CD4-positive, alpha-beta T cell treated with Interleukin-17A for 1 hour (primary cell): Measurements from ENCODE around the gene TBC1D8B.
"Not testable (repeated sequence)": the region's sequence is repeated elsewhere in the genome, so short reads cannot be mapped to it uniquely, and the experiment has no call there.

Experiments
- DNase-seq: peaks from one replicate; pipeline ENCODE4 v3.0.0-alpha.2; 2020

Gene TBC1D8B

DNA sequence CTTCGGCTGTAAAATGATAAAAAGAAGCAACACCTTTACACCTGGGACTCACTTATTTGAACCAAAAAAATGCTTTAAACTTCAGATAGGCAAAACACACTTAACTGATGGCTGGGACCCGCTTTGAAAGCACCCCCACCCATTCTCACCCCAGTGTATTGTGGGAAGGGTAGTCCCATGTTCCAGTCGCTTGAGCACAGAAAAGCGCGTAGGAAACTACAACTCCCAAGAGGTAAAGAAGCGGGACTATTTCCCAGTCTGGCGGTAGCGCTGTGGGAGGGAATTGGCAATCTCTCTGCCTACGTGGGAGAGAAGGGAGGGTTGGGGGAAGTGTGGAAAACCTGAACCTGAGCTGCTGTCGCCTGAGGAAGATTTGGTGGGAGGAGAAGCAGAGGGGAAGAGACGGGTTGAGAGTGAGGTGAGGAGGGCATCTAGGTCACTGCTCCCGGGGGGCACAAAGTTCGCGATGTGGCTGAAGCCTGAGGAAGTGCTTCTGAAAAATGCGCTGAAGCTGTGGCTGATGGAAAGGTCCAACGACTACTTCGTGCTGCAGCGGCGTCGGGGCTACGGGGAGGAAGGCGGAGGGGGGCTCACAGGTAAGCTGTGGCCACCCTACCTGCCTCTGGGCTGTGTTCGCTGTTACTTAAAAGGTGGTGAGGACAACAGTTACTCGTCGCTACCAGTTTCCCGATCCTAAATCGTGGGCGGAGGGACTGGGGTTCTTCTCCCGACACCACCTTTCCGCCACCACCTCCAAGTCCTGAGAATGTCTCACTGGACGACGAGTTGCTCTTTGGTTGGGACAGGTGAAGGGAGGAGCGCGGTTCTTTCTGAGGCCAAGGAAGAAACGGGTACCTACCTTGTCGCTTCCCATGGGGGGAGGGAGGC lies at the start of gene TBC1D8B:
Gene TBC1D8B, plus strand, starts transcription at position 286 of the 888 bp plus-strand sequence. Its CDS starts 181 bp downstream, at position 467.
- DNase-seq, result peak; percentile 56

DNA sequence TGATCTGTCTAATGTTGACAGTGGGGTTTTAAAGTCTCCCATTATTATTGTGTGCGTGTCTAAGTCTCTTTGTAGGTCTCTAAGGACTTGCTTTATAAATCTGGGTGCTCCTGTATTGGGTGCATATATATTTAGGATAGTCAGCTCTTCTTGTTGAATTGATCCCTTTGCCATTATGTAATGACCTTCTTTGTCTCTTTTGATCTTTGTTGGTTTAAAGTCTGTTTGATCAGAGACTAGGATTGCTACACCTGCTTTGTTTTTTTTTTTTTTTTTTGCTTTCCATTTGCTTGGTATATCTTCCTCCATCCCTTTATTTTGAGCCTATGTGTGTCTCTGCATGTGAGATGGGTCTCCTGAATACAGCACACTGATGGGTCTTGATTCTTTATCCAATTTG lies 33.2 kb upstream of the TBC1D8B start:
- not testable (repeated sequence) for DNase-seq

DNA sequence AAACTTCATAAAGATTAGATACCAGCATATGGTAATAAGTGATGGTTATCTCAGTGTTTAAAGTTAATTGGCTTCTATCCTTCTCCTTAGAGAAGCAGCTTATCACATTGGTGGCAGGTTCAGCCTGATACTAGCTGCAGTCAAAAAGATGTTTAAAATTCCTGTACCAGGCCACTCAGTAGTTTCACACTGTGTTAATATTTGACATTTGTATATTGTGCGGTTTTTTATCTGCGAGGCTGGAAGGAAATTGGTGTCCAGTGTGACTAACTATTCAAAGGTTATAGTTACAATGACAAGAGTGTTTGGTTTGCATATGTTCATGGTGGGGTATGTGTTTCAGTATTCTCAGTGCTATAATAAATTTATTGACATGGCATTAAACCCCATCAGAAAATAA lies 27.5 kb upstream of the TBC1D8B start:
- DNase-seq, result no peak

DNA sequence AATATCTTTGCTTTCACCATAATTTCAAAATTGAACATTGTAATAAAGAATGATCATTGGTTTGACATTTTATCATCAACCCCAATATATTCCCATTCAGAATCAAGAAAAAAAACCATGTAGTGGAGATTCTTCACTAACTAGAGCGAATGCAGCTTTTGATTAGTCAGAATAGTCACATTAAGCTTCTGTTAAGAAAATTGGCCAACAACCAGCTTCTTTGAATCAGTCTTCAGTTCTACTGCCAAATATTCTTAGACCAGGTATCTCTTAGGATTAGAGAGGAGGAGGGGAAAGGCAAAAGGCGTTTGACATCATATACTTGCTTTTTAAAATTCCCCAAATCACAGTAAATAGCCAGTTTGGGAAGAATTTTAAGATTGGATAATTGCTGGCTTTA lies 22.2 kb upstream of the TBC1D8B start:
- no peak for DNase-seq

DNA sequence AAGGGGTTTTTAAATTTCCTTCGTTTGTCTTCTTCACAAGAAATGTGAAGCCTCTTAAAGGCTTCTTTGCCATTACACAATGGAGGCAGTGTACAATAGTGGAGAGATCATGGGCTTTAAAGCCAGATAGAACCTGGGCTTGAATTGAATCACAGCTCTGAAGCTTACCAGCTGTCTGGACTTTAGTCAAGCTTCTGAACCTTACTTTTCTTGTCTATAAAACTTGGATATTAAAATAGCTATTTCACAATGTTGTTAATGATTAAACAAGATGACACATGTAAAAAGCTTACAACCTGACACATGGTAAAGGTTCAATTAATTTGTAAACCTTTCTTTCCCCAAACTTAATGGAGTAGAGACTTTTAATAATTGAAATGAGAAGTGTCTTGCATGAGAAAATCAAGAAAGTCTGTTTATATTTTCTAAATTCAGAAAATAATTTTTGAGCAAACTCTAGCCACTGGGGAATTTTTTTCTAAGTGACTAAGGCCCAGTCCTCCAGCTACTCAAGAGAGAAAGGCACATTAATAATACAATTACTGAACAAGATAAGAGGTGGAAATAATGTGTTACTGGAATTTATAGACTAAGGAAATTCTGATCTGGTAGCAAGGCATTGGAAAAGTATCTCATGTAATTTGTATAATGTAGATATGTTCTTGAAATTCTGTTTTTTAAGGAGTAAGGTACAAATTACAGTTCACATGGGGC lies 21.7 kb upstream of the TBC1D8B start:
- DNase-seq, result no peak

DNA sequence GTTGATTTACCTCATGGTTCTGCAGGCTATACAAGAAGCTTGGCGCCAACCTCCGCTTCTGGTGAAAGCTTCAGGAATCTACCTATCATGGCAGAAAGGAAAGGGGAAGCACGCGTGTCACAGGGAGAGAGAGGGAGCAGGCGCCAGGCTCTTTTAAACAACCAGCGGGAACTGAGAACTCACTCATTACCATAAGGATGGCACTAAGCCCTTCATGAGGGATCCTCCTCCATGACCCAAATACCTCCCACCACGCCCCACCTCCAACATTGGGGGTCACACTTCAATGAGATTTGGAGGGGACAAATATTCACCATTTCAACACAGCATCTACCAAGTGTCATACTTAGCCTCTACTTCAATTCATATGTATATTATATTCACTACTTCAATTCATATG lies 18.8 kb upstream of the TBC1D8B start:
- DNase-seq, result no peak

DNA sequence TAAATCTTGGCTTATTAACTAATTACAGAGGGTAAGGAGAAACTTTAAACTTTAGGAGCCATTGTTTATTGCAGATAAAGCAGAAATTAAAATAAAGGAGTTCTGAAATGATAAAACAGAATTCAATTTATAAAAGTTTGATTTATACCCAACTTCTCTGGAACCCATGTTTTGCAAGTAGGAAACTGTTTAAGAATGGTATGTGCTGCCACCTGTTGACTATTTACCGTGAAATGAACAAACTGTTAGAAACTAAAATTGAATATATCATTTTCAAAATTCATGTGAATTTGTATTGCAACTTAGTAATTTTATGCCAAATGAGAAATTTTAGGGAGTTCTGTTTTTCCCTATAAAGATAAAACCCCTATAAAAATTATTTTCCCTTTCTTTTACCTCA lies 11.0 kb upstream of the TBC1D8B start:
- peak; percentile 6 for DNase-seq

DNA sequence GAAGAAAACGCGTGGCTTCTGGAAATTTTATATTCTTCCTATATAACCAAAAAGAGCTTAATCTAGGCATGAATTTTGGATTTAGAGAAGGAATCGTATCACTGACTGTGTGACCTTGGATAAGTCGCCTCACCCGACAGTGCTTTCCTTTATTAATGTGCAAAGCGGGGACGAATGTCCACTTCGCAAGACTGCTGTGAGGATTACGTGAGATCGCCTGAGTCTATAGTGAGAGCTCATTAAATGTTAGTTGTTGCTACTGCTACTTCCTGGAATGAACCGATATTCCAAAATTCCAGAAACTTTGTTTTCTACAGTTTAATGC lies 448 bp upstream of the TBC1D8B start:
- DNase-seq, result no peak

DNA sequence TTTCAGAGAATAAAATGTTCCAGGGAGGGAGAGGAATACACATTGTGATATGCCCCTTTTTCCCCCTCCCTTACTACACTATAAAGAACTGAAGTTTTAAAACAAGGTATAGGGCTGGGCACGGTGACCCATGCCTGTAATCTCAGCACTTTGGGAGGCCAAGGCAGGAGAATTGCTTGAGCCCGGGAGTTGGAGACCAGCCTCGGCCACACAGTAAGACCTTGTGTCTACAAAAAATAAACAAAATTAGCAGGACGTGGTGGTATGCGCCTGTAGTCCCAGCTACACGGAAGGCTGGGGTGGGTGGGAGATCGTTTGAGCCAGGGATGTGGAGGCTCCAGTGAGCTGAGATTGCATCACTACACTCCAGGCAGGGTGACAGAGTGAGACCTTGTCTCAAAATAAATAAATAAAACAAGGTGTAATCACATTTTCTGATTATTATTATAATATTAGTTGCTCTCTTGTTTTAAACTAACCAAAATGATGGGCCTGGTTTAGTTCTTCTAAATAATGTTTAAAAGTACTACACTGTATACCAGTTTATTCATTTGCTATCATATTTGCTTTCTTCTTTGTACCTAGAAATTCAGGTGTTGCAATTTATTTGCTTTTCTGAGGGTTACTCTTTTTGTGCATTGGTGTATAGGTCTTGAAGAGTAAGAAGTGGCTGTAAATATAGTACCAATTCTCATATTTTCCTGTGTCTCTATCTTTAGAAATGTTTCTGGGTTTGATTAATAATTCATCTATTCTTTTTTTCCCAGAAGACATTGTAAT lies 8.8 kb downstream of the TBC1D8B start:
- DNase-seq, result no peak

DNA sequence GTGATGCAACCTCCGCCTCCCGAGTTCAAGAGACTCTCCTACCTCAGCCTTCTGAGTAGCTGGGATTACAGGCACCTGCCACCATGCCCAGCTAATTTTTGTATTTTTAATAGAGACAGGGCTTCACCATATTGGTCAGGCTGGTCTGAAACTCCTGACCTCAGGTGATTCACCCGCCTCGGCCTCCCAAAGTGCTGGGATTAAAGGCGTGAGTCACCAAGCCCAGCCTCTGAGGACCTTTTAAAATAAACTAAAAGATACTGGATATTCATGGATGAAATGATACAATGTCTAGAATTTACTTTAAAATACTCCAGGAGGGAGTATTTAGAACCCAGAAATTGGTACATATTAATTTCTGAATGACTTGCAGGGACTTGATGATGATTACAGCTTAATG lies 10.5 kb downstream of the TBC1D8B start:
- not testable (repeated sequence) for DNase-seq

DNA sequence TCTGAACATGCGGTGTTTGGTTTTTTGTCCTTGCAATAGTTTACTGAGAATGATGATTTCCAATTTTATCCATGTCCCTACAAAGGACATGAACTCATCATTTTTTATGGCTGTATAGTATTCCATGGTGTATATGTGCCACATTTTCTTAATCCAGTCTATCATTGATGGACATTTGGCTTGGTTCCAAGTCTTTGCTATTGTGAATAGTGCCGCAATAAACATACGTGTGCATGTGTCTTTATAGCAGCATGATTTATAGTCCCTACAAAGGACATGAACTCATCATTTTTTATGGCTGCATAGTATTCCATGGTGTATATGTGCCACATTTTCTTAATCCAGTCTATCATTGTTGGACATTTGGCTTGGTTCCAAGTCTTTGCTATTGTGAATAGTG lies 11.6 kb downstream of the TBC1D8B start:
- not testable (repeated sequence) for DNase-seq

DNA sequence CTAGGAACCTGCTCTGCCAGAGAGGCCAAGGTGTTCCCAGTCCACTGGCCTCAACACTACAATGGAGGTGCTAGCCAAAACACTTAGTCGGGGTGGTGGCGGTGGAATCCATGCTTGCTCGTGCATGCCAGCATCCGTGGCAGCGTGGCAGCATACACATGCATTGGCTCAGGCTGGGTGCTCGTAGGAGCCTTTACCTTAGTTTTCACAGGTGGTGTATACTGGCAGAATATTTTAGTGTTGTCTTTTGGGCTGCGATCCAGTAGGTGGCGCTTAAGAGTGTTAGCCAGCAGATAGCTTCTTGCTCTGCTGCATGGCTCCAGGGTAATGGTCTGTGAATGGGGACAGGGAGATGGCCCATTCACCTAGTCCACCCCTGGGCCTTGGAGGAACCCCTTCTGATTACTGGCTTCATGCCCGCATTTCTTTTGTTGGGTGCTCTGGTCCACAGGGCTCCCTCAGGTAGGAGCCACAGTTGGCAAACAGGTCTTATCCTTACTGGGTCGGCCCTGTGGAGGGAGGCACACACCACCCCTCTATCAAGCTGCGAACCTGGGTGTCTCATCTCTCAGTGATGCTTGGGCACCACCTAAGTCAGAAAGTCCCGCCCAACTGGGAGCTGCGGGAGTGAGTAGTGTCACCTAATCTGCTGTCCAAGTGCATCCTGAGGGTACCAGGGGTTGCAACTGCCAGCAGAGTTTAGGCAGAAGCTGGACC lies 60.7 kb downstream of the TBC1D8B start:
- DNase-seq, result no peak

DNA sequence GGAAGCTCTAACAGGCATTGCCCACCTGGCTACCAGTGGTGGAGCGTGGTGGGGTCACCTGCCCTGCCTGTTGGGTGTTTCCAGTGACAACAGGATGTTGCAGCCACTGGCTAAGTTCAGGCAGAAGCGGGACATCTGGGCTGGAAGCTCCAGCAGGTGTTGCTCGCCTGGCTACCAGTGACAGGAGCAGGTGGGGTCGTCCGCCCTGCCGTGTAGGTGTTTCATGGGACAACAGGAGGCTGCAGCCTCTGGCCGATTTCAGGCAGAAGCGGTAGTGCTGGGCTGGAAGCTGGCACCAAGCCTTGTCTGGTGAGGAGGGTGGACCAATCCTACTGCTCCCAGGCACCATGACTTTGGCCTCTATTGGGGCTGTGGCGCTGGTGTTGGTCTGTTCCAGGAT lies 61.2 kb downstream of the TBC1D8B start:
- DNase-seq, result no peak

DNA sequence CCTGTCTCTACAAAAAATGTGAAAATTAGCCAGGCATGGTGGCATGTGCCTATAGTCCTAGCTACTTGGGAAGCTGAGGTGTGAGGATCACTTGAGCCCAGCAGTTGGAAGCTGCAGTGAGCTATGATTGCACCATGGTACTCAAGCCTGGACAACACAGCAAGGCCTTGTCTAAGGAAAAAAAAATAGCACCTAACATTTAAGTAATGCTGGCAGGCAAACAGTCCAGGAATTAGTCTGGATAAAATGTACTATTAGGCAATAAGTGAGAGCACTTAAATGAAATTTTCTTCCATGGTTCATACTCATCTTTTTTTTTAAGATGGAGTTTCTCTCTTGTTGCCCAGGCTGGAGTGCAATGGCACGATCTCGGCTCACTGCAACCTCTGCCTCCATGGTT lies 70.3 kb downstream of the TBC1D8B start:
- not testable (repeated sequence) for DNase-seq

DNA sequence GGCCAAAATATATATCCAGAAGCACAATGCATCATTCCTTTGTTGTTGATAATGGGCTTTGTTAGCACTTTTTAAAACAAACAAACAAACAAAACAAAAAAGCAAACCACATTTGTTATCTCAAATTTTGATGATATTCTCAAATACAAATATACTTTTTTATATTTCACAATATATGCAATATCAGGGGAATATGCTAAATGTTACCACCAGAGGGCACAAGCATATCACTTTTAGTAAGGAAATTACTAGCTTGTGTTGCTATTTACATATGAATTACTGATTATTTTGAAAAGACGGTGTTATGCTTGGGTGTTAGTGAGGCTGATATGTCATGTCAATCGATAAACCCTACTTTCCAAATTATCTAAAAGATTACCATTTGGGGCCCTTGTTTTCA lies 71.6 kb downstream of the TBC1D8B start:
- peak; percentile 34 for DNase-seq

DNA sequence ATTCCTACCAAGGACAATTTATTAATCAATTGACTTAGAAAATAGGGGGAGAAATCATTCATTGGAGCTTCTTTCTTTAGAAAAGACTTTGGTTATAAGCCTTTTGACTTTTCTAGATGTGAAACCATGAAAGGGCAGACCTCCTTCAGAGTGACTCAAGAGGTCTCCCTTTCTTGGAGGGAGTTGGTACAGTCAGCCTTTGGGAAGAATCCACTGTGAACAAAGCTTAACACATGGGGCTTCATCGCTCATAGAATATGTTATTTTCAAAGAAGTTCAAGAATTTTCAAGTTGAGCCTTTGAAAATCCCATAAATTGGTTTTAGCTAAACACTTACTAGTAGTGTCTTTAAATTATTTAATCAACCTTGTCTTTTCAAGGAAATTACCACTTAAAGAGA lies 72.7 kb downstream of the TBC1D8B start:
- DNase-seq, result no peak

DNA sequence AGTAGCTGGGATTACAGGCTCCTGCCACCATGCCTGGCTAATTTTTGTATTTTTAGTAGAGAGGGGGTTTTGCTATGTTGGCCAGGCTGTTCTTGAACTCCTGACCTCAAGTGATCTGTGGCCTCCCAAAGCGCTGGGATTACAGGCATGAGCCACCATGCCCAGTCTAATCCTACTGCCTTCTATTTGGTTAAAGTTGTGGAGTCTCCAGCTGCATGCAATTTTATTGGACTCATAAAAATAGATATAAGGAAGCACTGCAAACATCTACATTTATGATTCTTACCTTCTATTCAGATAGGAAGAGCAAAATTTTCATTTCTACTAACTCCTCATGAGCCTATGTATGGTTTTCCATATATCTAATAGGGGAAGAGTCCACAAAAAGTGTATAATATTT lies 87.0 kb downstream of the TBC1D8B start:
- no peak for DNase-seq

DNA sequence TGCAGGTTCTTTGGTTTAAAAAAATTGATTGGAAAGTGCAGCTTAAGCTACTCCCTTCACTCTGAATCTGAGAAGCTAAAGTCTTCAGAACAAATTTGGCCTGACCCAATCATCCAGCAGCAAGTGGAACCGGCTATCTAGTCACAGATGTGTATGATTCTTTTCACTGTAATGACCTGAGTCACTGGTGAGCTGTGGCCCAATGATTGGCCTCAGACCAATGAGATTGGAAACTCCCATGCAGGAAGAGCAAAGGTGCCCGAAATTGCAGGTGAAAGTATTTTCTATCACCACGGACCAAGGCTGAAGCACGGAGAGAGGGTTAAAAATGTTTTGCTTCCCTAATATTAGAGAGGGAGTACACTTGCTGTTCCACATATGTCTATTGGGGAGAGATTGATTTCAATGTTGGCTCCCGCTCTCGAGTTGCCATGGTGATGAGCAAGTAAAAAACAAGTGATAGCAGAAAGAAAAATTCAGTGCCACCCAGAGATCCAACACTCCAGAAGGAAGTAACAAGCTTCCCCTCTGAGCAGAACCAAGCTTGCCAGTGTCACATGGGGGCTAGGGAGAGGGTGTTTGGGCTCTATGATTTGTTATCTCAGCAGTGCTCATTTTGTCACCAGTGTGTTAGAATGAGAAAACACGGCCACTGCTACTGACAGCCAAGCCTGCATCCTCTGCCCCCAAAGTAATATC lies 89.4 kb downstream of the TBC1D8B start:
- DNase-seq, result no peak

DNA sequence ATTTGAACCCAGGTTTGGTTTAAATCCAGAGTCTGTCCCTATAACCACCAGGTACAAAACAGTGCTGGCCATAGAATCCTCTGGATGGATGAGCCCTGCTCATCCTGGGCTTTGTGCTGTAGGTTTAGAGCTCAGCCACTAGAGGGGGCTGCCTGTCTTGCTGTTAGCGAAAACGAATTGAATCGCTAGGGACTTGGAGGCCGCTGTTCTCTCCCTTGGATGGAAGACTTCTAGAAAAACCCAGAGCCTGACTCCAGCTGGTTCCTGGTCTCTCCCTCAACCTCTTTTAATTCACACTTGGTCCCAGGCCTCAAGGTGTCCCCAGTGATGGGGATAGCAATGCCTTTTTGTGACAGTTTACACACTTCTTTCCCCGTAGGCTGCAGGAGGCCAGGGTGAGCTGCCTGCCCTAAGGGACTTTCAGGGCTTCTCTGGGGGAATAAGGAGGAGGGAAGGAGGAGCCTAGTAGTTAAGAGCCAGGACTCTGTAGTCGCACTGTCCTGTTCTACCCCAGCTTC lies 92.0 kb downstream of the TBC1D8B start:
- peak; percentile 48 for DNase-seq

DNA sequence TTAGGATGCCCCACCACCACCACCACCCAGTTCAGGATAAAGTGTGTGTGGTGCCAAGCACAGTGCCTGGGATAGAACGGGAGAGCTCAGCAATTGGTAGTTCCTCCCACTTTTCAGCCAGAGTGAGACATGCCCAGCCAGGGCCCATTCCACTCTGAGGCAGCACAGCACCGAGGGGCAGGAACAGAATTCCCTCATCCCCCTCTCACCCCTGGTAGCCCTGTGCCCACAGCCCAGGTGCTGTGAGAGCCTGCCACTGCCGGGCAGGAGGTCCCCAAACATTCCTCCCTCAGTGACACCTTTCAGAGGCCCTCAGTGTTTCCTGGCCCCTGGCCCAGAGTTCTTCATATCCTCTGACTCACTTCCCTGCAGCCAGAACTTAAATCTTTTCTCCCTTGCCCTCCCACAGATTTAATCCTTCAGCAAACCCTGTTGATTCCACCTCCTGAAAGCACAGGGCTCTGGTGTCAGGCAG lies 92.5 kb downstream of the TBC1D8B start:
- no peak for DNase-seq

DNA sequence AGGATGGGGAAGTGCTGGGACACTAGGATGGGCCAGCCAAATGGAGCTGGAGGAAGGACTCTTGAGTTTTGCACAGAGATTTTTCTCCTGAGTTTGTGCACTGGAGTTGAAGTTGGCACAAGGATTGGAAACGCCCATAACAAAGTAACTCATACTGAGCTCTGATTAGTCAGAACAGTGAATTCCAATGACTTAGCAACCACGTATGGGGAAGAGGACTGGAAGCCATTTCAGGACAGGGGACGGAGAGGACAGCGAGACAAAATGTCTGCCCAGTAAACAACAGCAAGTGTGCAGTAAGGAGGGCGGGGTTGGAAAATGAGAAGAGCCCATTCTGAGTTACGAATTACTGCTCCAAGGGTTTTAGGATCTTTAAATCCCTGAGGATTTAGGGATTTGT lies 94.8 kb downstream of the TBC1D8B start:
- no peak for DNase-seq

DNA sequence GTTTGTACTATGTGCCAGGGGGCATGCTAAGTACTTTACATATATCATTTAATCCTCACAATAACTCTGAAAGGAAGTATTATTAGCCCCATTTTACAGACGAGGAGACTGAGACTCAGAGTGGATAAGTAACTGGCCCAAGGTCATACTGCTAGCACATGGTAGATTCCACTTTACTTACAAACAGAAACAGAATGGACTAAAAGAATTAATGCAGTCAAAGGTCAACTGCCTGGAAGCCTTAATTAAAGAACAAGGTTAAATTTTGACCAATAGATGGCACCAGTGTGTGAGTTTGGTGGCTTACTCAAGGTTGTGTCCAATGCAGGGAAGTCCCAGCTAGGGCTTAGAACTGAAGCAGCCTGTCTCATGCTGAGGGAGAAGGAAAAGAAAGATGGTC lies 96.0 kb downstream of the TBC1D8B start:
- DNase-seq, result peak; percentile 52
